AG20443 (cell line): ENCODE measurements around the gene MDC1.
A peak's percentile ranks its signal among the peaks of the same experiment; 100 is the strongest.
"Not testable (repeated sequence)": the region's sequence is repeated elsewhere in the genome, so short reads cannot be mapped to it uniquely, and the experiment has no call there.

Experiments used
- DNase-seq: peaks from one replicate; pipeline ENCODE4 v3.0.0; 2012; ENCODE audit warnings: low spot score, mixed read lengths

The MDC1 gene

GRCh38 chr6:30717129-30717844, at the start of gene MDC1:
Gene MDC1, minus strand, starts transcription at chr6:30717281. Its CDS starts 2,106 bp downstream, at chr6:30715175.
- DNase-seq = peak; percentile 95

GRCh38 chr6:30766461-30767157, 49.5 kb upstream of the MDC1 start:
- no peak for DNase-seq

- DNase-seq = not testable (repeated sequence)
These were observed 48.4 kb upstream of the MDC1 start for GRCh38 chr6:30765495-30765894.

- DNase-seq = not testable (repeated sequence)
These were observed 47.5 kb upstream of the MDC1 start for GRCh38 chr6:30764490-30765043.

- DNase-seq = peak; percentile 40
These were observed 46.8 kb upstream of the MDC1 start for GRCh38 chr6:30763618-30764489.

GRCh38 chr6:30763155-30763617, 46.1 kb upstream of the MDC1 start:
- no peak for DNase-seq

GRCh38 chr6:30761791-30762429, 44.8 kb upstream of the MDC1 start:
- no peak for DNase-seq

GRCh38 chr6:30760549-30760948, 43.5 kb upstream of the MDC1 start:
- DNase-seq = no peak

GRCh38 chr6:30759575-30760239, 42.6 kb upstream of the MDC1 start:
- peak; percentile 92 for DNase-seq

- no peak for DNase-seq
These were observed 40.3 kb upstream of the MDC1 start for GRCh38 chr6:30757261-30757904.

GRCh38 chr6:30756405-30757003, 39.4 kb upstream of the MDC1 start:
- not testable (repeated sequence) for DNase-seq

- DNase-seq = peak; percentile 19
These were observed 37.5 kb upstream of the MDC1 start for GRCh38 chr6:30754631-30755030.

GRCh38 chr6:30752157-30752927, 35.3 kb upstream of the MDC1 start:
- DNase-seq = peak; percentile 90

GRCh38 chr6:30750379-30750668, 33.2 kb upstream of the MDC1 start:
- no peak for DNase-seq

GRCh38 chr6:30749554-30750378, 32.7 kb upstream of the MDC1 start:
- no peak for DNase-seq

- DNase-seq = no peak
These were observed 31.9 kb upstream of the MDC1 start for GRCh38 chr6:30748851-30749540.

- DNase-seq = no peak
These were observed 31.1 kb upstream of the MDC1 start for GRCh38 chr6:30747902-30748769.
